ENCODE data around the gene SARDH. TPM values are rescaled to one million over a fixed set of nuclear protein-coding genes. Genes with fewer than 3 reads are reported as not detected.

The SARDH gene
- total and polyA plus RNA-seq, 2 of the 8 experiments (the other 6 are each of a cell fraction or from before 2014, with no cell fraction given) = 6.4 to 7.4 TPM

DNA sequence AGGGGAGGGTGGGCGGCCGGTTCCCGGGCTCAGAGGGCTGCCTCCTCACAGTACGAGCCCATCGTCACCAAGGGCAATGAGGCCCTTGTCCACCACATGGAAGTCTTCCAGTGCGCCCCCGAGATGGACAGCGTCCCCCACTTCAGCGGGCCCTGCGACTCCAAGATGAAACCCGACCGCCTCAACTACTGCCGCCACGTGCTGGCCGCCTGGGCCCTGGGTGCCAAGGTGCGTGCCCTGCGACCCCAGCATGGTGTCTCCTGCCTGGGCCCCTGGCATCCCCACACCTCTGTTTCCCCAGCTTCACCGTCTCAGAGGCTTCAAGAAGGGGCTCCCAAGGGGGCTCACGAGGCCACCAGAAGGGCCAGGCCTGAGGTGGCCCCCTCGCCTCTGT lies 94.8 kb downstream of the SARDH start:
- no peaks in the 10 kb centered on the region for H3K9me3 ChIP-seq (ENCODE audit: insufficient read depth in 2 of 2, low read depth in 1 of 2, low read length in 1 of 2)
- TF ChIP-seq TAF1 (IDR thresholded peaks at IDR 0.05; ENCODE audit: low read depth, low read length) = no peak
- no peak for TF ChIP-seq KDM4A (IDR thresholded peaks at IDR 0.05; ENCODE audit: low read depth, low read length, severe bottlenecking)
- TF ChIP-seq TBP (IDR thresholded peaks at IDR 0.05; ENCODE audit: low read depth, low read length) = no peak
- TF ChIP-seq SAP30 (IDR thresholded peaks at IDR 0.05; ENCODE audit: insufficient read depth, insufficient replicate concordance, low read length) = no peak
- H3K27ac ChIP-seq (ENCODE audit: low read depth, low read length) = no peak overlapping the region
- H3K36me3 ChIP-seq (ENCODE audit: control insufficient read depth in 2 of 4, insufficient read depth in 4 of 4, low read length in 3 of 4) = no peaks in the 10 kb centered on the region
- peaks cover 0 to 2% of the 10 kb centered on the region in 2 experiments for H4K20me1 ChIP-seq (replicated peaks in 1 of 2; ENCODE audit: control insufficient read depth in 1 of 2, insufficient read depth in 2 of 2, low read length in 2 of 2)
- H2AK5ac ChIP-seq (ENCODE audit: low read depth, low read length) = no peak overlapping the region
- no peak overlapping the region for H2AFZ ChIP-seq (ENCODE audit: low read length)
- no peaks in the 10 kb centered on the region for H3K79me2 ChIP-seq (ENCODE audit: control insufficient read depth in 1 of 2, insufficient read depth in 2 of 2, low read length in 2 of 2)
- no peaks in the 10 kb centered on the region; the same call in 1 of the 2 replicates for H3K79me1 ChIP-seq (ENCODE audit: low read depth, low read length)
- no peak overlapping the region for H2BK120ac ChIP-seq (replicated peaks; ENCODE audit: low read depth, low read length)
- no peak overlapping the region for H2BK5ac ChIP-seq (ENCODE audit: low read depth, low read length)
- ChIA-PET CTCF (ENCODE audit: partially characterized antibody) (interaction anchor here (1.4 to 3.3 kb wide), 4 partner anchors 10 to 110 kb away, joined by 3 to 14 read pairs (median 4); partner anchors contain the start of gene ADAMTSL2), POLR2A (ENCODE audit: partially characterized antibody) (interaction anchor here (1.5 kb wide), 1 partner anchor 19 kb away, joined by 5 read pairs; no protein-coding TSS in a partner anchor)
- no peak overlapping the region for H4K5ac ChIP-seq (ENCODE audit: insufficient read length, low read depth, low read length)
- H2BK15ac ChIP-seq (ENCODE audit: low read length) = no peak overlapping the region
- no peak overlapping the region for H4K8ac ChIP-seq (ENCODE audit: extremely low read depth, insufficient read depth, low read length)
- no peak overlapping the region for H3K14ac ChIP-seq (ENCODE audit: insufficient read length)
- no peaks in the 10 kb centered on the region for H3K27me3 ChIP-seq (replicated peaks in 1 of 4; ENCODE audit: control insufficient read depth in 3 of 4, extremely low read depth in 1 of 4, insufficient read depth in 3 of 4, low read length in 3 of 4)
- peaks cover 0 to 5% (median 0%) of the 10 kb centered on the region in 4 experiments; a peak in 1 of 7 replicates for H3K4me1 ChIP-seq (replicated peaks in 1 of 4; ENCODE audit: control insufficient read depth in 3 of 4, insufficient read depth in 4 of 4, low read length in 3 of 4)
- H3K9ac ChIP-seq (replicated peaks in 1 of 4; ENCODE audit: extremely low read depth in 1 of 4, low read depth in 3 of 4, low read length in 3 of 4) = no peak overlapping the region
- 0 out of 2 replicates have a peak, but pooled peaks cover 1% of the 10 kb centered on the region for H3K23me2 ChIP-seq (ENCODE audit: low read depth, low read length)
- no peak overlapping the region for H3K4ac ChIP-seq (replicated peaks; ENCODE audit: insufficient read length, low read depth, low read length)
- H3K23ac ChIP-seq (ENCODE audit: insufficient read length) = no peak overlapping the region
- no peak overlapping the region for H3K4me3 ChIP-seq (ENCODE audit: extremely low read depth in 1 of 4, insufficient read depth in 2 of 4, low read depth in 3 of 4, low read length in 4 of 4)
- H2BK20ac ChIP-seq (ENCODE audit: low read length) = no peak overlapping the region
- H3K4me2 ChIP-seq (ENCODE audit: insufficient read depth in 1 of 2, low read depth in 2 of 2, low read length in 2 of 2) = no peak overlapping the region
- H3K56ac ChIP-seq (replicated peaks; ENCODE audit: insufficient read length, low read depth, low read length) = no peak overlapping the region
- DNase-seq (ENCODE audit: low read depth in 1 of 2, low spot score in 2 of 2) = no peak
- no peak overlapping the region for H4K91ac ChIP-seq (replicated peaks; ENCODE audit: insufficient read length, low read length)
- H2BK12ac ChIP-seq (ENCODE audit: low read depth, low read length) = no peak overlapping the region
- WGBS, 2 experiments (ENCODE audit: extremely low coverage in 1 of 2, insufficient coverage in 1 of 2, insufficient read length in 1 of 2, insufficient replicate concordance in 2 of 2, low coverage in 1 of 2, low lambda C conversion rate in 2 of 2, missing lambda C conversion rate in 1 of 2) = 92% methylated on average over 18 of the region's 20 CpGs; no CpG with 5 or more reads in 1 of the 2 experiments
- H3K18ac ChIP-seq (ENCODE audit: extremely low read depth, low read length) = no peak overlapping the region
- no peak for FAIRE-seq
